ENCODE results near the gene PPP3CA.
"Not testable (repeated sequence)": the region's sequence is repeated elsewhere in the genome, so short reads cannot be mapped to it uniquely, and the experiment has no call there.

PPP3CA gene

GRCh38 chr4:101141855-101142254, 205.5 kb downstream of the PPP3CA start:
- DNase-seq (ENCODE audit: low spot score) = no peak

- DNase-seq (ENCODE audit: low spot score) = no peak
Observed at GRCh38 chr4:101141230-101141629, 206.1 kb downstream of the PPP3CA start.

- DNase-seq (ENCODE audit: low spot score) = peak; percentile 12
Observed at GRCh38 chr4:101140228-101140627, 207.1 kb downstream of the PPP3CA start.

- no peak for DNase-seq (ENCODE audit: low spot score)
Observed at GRCh38 chr4:101136373-101137370, 210.7 kb downstream of the PPP3CA start.

- DNase-seq (ENCODE audit: low spot score) = no peak
Observed at GRCh38 chr4:101135371-101136010, 211.8 kb downstream of the PPP3CA start.

GRCh38 chr4:101131058-101131457, 216.3 kb downstream of the PPP3CA start:
- not testable (repeated sequence) for DNase-seq (ENCODE audit: low spot score)

- DNase-seq (ENCODE audit: low spot score) = peak; percentile 47
Observed at GRCh38 chr4:101128898-101129297, 218.4 kb downstream of the PPP3CA start.

GRCh38 chr4:101128473-101128872, 218.9 kb downstream of the PPP3CA start:
- DNase-seq (ENCODE audit: low spot score) = no peak

- DNase-seq (ENCODE audit: low spot score) = peak; percentile 61
Observed at GRCh38 chr4:101127176-101127790, 220.0 kb downstream of the PPP3CA start.

- DNase-seq (ENCODE audit: low spot score) = no peak
Observed at GRCh38 chr4:101126059-101126458, 221.3 kb downstream of the PPP3CA start.

GRCh38 chr4:101125045-101125942, 222.0 kb downstream of the PPP3CA start:
- no peak for DNase-seq (ENCODE audit: low spot score)

GRCh38 chr4:101123231-101123630, 224.1 kb downstream of the PPP3CA start:
- DNase-seq (ENCODE audit: low spot score) = peak; percentile 27

GRCh38 chr4:101122019-101122418, 225.3 kb downstream of the PPP3CA start:
- peak; percentile 22 for DNase-seq (ENCODE audit: low spot score)

GRCh38 chr4:101119141-101119540, 228.2 kb downstream of the PPP3CA start:
- no peak for DNase-seq (ENCODE audit: low spot score)

GRCh38 chr4:101118617-101119016, 228.7 kb downstream of the PPP3CA start:
- no peak for DNase-seq (ENCODE audit: low spot score)

GRCh38 chr4:101115887-101116286, 231.4 kb downstream of the PPP3CA start:
- DNase-seq (ENCODE audit: low spot score) = no peak

- DNase-seq (ENCODE audit: low spot score) = peak; percentile 65
Observed at GRCh38 chr4:101114936-101115372, 232.4 kb downstream of the PPP3CA start.

GRCh38 chr4:101104312-101105052, 242.8 kb downstream of the PPP3CA start:
- DNase-seq (ENCODE audit: low spot score) = no peak

GRCh38 chr4:101103381-101104142, 243.8 kb downstream of the PPP3CA start:
- no peak for DNase-seq (ENCODE audit: low spot score)

- DNase-seq (ENCODE audit: low spot score) = no peak
Observed at GRCh38 chr4:101102114-101102742, 245.1 kb downstream of the PPP3CA start.
